Measurements from ENCODE around the gene SMIM32. TPM values are rescaled to one million over a fixed set of nuclear protein-coding genes. Genes with fewer than 3 reads are reported as not detected.

Gene SMIM32
- polyA plus RNA-seq (2012; ENCODE audit: insufficient read depth, insufficient read length, low read depth), result not detected

DNA sequence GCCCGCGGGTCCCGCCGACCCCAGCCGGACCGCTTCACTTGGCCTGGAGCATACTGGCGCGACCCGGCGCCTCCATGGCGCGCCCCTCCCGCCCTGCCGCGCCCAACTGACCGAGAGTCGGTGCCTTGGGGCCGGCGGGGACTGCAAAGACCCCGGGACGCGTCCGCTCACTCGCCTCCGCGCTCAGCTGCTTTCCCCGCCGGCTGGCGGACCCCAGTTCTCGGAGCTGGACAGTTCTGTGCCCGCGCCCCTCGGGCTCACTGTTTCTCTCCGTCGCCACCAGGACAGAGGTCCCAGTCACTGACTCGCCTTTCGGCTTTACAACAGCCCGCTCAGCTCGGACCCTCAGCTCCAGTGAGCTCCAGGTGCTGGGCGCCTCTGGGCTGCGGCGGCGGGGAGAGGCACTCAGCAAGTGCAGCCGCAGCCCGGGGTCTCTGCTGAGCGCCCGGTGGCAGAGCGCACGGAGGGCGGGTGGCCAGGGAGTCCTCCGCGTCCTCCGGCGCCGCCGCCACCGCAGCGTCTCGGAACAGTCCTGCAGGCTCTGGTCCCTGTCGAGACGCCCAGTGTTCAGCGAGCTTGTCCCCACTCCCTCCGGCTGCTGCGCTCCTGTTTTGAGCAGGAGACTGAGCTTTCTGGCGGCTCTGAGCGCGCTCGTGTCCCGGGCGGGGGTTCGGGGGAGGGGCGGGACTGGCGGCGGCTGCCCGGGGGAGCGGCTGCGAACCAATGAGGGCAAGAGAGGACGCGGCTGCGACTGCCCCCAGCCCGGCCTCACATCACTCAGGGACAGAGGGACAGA lies at the start of gene SMIM32:
TSS of gene SMIM32 (minus strand) at position 637 of the 796 bp plus-strand sequence. CDS start 638 bp downstream, outside the sequence.
- TF ChIP-seq, protein P1, sequence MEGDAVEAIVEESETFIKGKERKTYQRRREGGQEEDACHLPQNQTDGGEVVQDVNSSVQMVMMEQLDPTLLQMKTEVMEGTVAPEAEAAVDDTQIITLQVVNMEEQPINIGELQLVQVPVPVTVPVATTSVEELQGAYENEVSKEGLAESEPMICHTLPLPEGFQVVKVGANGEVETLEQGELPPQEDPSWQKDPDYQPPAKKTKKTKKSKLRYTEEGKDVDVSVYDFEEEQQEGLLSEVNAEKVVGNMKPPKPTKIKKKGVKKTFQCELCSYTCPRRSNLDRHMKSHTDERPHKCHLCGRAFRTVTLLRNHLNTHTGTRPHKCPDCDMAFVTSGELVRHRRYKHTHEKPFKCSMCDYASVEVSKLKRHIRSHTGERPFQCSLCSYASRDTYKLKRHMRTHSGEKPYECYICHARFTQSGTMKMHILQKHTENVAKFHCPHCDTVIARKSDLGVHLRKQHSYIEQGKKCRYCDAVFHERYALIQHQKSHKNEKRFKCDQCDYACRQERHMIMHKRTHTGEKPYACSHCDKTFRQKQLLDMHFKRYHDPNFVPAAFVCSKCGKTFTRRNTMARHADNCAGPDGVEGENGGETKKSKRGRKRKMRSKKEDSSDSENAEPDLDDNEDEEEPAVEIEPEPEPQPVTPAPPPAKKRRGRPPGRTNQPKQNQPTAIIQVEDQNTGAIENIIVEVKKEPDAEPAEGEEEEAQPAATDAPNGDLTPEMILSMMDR (IDR thresholded peaks at IDR 0.05; ENCODE audit: low read depth, low read length), result no peak
- no peaks in the 10 kb centered on the region for H3K36me3 ChIP-seq
- H3K4me1 ChIP-seq, result no peaks in the 10 kb centered on the region
- peaks cover 62% of the 10 kb centered on the region for H3K27me3 ChIP-seq
- H3K4me3 ChIP-seq (ENCODE audit: low read depth, low read length), result peak within 1 kb of the TSS; percentile 33
- H3K9me3 ChIP-seq, result no peaks in the 10 kb centered on the region
- peak; percentile 42 for DNase-seq

DNA sequence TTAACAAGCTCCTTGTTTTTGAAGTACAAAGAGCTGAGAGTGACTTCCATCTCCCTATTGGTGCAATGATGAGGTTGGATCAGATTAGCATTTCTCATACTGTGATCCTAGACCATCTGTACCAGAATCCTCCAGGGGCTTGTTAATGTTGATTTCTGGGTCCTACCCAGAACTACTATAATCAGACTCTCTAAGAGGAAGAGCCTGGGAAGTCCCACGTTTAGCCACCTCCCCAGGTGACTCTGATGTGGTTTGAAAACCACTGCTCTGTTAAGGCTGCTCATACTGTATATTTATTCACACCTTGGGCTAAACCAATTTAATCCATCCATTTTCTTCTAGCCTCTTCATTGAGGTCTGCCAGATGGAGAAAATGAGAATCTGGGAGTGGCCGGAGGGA lies 49.6 kb upstream of the SMIM32 start:
- TF ChIP-seq, protein P1 (IDR thresholded peaks at IDR 0.05; ENCODE audit: low read depth, low read length), result no peak
- H3K4me3 ChIP-seq (ENCODE audit: low read depth, low read length), result no peak overlapping the region
- DNase-seq, result no peak

DNA sequence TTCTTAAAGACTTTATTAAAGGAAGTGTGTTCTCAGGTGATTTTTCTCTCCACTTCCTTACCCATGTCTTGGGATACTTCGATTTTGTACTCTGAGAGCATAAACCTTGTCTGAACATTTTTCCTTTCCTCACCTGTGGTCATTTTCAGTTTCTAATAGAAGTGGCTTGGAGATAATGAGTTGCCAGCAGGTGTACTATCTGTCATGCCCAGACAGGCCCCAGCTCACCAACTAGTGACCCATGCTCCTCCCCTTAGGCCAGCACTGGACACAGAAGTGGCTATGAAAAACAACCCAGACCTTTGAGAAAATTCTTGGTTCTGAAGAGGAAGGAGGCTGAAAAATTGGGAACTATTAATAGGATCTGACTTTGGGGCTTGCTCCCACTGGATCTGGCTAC lies 49.2 kb upstream of the SMIM32 start:
- no peak for DNase-seq
- TF ChIP-seq, protein P1 (IDR thresholded peaks at IDR 0.05; ENCODE audit: low read depth, low read length), result no peak
- Histone ChIP-seq H3K36me3 (no peaks in the 10 kb centered on the region), H3K4me1 (no peaks in the 10 kb centered on the region), H3K27me3 (no peaks in the 10 kb centered on the region; the same call in 1 of the 2 replicates), H3K4me3 (ENCODE audit: low read depth, low read length) (no peak overlapping the region), H3K9me3 (no peaks in the 10 kb centered on the region)

More for the DNA sequence above, 49.6 kb upstream of the SMIM32 start:
- H3K9me3 ChIP-seq, result no peaks in the 10 kb centered on the region
- H3K36me3 ChIP-seq, result no peaks in the 10 kb centered on the region
- no peaks in the 10 kb centered on the region; the same call in 1 of the 2 replicates for H3K27me3 ChIP-seq
- no peaks in the 10 kb centered on the region for H3K4me1 ChIP-seq

DNA sequence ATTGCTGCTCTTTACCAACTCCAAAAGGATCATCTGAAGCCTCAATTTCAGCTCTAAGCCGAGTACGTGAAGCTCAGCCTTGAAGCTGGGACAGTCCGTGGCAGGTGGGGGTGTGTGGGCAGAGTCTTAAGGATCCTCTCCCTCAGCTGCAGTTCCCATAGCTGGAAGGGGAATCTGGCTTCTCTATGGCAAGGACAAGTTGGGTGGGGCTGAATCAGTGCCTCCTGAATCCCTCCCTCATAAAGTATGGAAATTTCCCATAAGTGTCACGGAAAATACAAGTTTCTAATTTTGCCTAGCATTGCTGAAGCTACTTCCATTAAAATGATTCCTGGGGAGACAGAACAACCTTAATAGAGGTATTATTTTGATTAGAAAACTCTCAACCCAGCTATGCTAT lies 47.9 kb upstream of the SMIM32 start:
- Histone ChIP-seq H3K27me3 (no peaks in the 10 kb centered on the region; the same call in 1 of the 2 replicates), H3K36me3 (no peaks in the 10 kb centered on the region), H3K4me3 (ENCODE audit: low read depth, low read length) (no peak overlapping the region), H3K9me3 (no peaks in the 10 kb centered on the region), H3K4me1 (no peaks in the 10 kb centered on the region)
- TF ChIP-seq, protein P1 (IDR thresholded peaks at IDR 0.05; ENCODE audit: low read depth, low read length), result no peak
- no peak for DNase-seq

DNA sequence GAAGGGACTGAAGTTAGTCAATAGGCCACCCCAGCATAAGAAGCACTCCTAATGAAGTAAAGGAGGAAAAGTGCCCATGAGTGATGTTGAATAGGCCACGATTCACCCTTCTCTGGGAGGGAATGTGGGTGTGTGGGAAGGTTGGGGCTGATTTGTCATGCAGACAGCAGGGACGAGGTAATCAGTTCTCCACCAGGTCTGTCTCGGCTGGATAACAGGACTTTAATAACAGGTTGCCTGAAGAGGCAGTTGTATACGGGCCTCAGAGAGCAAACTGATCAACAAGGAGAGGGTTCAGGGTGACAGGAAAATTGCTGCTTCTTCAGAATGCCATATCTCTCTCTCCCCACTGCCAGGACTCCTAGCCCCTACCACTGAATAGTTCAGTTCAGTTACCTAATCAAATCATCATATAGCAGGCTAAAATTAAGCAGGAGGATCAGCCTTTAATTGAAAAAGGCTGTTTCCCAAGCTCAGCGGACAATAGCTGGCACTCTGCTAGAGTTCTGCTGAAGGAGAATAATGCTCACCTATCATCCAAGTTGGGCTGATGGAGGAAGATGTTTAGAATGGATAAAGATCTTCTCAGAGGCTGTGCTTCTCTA lies 43.6 kb upstream of the SMIM32 start:
- no peaks in the 10 kb centered on the region for H3K4me1 ChIP-seq
- no peaks in the 10 kb centered on the region for H3K36me3 ChIP-seq
- no peak for DNase-seq
- H3K4me3 ChIP-seq (ENCODE audit: low read depth, low read length), result no peak overlapping the region
- TF ChIP-seq, protein P1 (IDR thresholded peaks at IDR 0.05; ENCODE audit: low read depth, low read length), result no peak
- H3K9me3 ChIP-seq, result no peaks in the 10 kb centered on the region
- H3K27me3 ChIP-seq, result no peaks in the 10 kb centered on the region; the same call in 1 of the 2 replicates

DNA sequence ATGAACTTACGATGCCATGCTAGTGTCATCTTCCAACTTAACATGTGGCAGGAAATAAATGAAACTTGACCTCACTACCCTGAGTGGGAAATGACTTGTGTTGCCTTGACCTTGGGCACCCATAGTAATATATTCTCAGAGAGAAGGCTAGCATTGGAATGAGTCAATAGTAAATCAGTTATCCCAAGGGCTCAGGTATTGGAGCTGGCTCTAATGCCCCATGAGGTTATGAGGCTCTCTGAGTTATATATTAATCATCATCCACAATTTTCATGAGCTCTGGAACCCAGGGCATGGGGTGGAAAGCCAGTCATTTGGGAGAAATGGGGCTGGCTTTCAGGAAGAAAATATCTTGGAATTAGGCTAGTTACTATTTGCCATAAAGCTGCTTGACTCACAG lies 42.4 kb upstream of the SMIM32 start:
- DNase-seq, result no peak
- no peaks in the 10 kb centered on the region; the same call in 1 of the 2 replicates for H3K27me3 ChIP-seq
- H3K4me3 ChIP-seq (ENCODE audit: low read depth, low read length), result no peak overlapping the region
- no peaks in the 10 kb centered on the region for H3K4me1 ChIP-seq
- H3K9me3 ChIP-seq, result no peaks in the 10 kb centered on the region
- H3K36me3 ChIP-seq, result no peaks in the 10 kb centered on the region
- TF ChIP-seq, protein P1 (IDR thresholded peaks at IDR 0.05; ENCODE audit: low read depth, low read length), result no peak
